ENCODE results near the gene CYB561D2. TPM values are rescaled to one million over a fixed set of nuclear protein-coding genes. Genes with fewer than 3 reads are reported as not detected.

CYB561D2 gene
- total and polyA plus RNA-seq, 2 of the 13 experiments (the other 11 are each of a cell fraction or from before 2014, with no cell fraction given): 11.1 to 17.2 TPM

DNA sequence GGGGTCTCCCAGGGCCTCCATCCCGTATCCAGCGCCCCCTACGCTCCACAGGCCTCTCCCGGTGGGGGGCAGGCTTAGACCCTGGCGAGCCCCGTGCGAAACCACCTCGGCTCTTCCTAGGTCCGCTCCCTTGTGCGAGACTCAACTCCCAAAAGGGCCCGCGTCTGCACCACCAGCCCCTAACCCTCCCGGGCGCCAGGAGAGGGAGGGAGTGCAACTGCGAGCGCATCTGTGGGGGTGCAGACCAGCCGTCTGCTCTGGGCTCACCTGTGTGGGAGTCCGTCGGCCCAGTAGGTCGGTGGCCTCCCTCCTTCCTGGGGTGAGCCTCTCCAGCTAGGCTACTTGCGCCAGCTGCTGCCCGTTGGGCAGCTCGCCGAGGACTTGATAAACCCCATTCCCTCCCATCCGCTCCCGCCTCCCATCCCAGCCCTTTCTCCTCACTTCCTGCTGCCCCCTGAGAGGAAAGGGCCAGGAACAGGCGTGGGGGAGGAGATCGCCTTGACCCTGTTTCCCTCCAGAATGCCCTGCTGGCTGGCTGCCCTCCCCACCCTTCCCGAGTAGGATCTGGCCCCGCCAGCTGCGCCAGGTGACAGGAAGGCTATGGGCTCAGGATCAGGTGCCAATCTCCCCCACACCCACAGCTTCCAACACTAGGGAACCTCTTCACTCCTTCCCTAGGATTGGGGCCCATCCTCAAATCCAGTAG lies 28.1 kb upstream of the CYB561D2 start, which contains the start of gene HYAL2 (continued):
- TF ChIP-seq ZNF646 (CRISPR knock-in tag; IDR thresholded peaks at IDR 0.05): no peak
- no peak for TF ChIP-seq ZNF558 (CRISPR knock-in tag; IDR thresholded peaks at IDR 0.05; ENCODE audit: borderline replicate concordance)
- TF ChIP-seq, protein P1, sequence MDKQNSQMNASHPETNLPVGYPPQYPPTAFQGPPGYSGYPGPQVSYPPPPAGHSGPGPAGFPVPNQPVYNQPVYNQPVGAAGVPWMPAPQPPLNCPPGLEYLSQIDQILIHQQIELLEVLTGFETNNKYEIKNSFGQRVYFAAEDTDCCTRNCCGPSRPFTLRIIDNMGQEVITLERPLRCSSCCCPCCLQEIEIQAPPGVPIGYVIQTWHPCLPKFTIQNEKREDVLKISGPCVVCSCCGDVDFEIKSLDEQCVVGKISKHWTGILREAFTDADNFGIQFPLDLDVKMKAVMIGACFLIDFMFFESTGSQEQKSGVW (CRISPR knock-in tag; IDR thresholded peaks at IDR 0.05; ENCODE audit: borderline replicate concordance): no peak
- TF ChIP-seq ZNF556 (CRISPR knock-in tag; IDR thresholded peaks at IDR 0.05; ENCODE audit: borderline replicate concordance): peak; percentile 59; the same call in 1 of the 2 replicates
- TF ChIP-seq PTBP1 (IDR thresholded peaks at IDR 0.05; ENCODE audit: low read depth, low read length, poor library complexity, severe bottlenecking): no peak
- no peak; the same call in 1 of the 2 replicates for TF ChIP-seq ZNF280D (CRISPR knock-in tag; IDR thresholded peaks at IDR 0.05)
- TF ChIP-seq NR2F6 (IDR thresholded peaks at IDR 0.05): 0 out of 2 replicates have a peak, but pooled peaks have one; percentile 9
- TF ChIP-seq NR2F6 (CRISPR knock-in tag; IDR thresholded peaks at IDR 0.05): peak; percentile 76
- TF ChIP-seq TBL1XR1 (IDR thresholded peaks at IDR 0.05; ENCODE audit: borderline replicate concordance, low read length, partially characterized antibody): no peak
- no peak for TF ChIP-seq NCOA2 (CRISPR knock-in tag; IDR thresholded peaks at IDR 0.05)
- 0 out of 2 replicates have a peak, but pooled peaks have one; percentile 44 for TF ChIP-seq ZNF256 (CRISPR knock-in tag; conservative IDR thresholded peaks at IDR 0.05)
- 0 out of 2 replicates have a peak, but pooled peaks have one; percentile 13 for TF ChIP-seq ZNF598 (CRISPR knock-in tag; IDR thresholded peaks at IDR 0.05; ENCODE audit: borderline replicate concordance)
- TF ChIP-seq CHCHD3 (CRISPR knock-in tag; IDR thresholded peaks at IDR 0.05): no peak
- TF ChIP-seq, protein P2, sequence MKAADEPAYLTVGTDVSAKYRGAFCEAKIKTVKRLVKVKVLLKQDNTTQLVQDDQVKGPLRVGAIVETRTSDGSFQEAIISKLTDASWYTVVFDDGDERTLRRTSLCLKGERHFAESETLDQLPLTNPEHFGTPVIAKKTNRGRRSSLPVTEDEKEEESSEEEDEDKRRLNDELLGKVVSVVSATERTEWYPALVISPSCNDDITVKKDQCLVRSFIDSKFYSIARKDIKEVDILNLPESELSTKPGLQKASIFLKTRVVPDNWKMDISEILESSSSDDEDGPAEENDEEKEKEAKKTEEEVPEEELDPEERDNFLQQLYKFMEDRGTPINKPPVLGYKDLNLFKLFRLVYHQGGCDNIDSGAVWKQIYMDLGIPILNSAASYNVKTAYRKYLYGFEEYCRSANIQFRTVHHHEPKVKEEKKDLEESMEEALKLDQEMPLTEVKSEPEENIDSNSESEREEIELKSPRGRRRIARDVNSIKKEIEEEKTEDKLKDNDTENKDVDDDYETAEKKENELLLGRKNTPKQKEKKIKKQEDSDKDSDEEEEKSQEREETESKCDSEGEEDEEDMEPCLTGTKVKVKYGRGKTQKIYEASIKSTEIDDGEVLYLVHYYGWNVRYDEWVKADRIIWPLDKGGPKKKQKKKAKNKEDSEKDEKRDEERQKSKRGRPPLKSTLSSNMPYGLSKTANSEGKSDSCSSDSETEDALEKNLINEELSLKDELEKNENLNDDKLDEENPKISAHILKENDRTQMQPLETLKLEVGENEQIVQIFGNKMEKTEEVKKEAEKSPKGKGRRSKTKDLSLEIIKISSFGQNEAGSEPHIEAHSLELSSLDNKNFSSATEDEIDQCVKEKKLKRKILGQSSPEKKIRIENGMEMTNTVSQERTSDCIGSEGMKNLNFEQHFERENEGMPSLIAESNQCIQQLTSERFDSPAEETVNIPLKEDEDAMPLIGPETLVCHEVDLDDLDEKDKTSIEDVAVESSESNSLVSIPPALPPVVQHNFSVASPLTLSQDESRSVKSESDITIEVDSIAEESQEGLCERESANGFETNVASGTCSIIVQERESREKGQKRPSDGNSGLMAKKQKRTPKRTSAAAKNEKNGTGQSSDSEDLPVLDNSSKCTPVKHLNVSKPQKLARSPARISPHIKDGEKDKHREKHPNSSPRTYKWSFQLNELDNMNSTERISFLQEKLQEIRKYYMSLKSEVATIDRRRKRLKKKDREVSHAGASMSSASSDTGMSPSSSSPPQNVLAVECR (CRISPR knock-in tag; IDR thresholded peaks at IDR 0.05; ENCODE audit: borderline replicate concordance): no peak
